IPS-18a (cell line): ENCODE results near the gene SUV39H2.
"Not testable (repeated sequence)": the region's sequence is repeated elsewhere in the genome, so short reads cannot be mapped to it uniquely, and the experiment has no call there.

Source experiments
- H3K27ac ChIP-seq: one replicate; pipeline ENCODE4 v1.5.1; 2013; ENCODE audit warnings: low read length
- H3K27me3 ChIP-seq: one replicate; pipeline ENCODE4 v1.6.1; 2013; ENCODE audit warnings: mild to moderate bottlenecking, low read length; ENCODE audit not compliant: control insufficient read depth, insufficient read depth
- H3K36me3 ChIP-seq: one replicate; pipeline ENCODE4 v1.6.1; 2013; ENCODE audit warnings: low read depth, low read length; ENCODE audit not compliant: control insufficient read depth
- H3K4me1 ChIP-seq: one replicate; pipeline ENCODE4 v1.6.1; 2013; ENCODE audit warnings: low read depth, low read length; ENCODE audit not compliant: control insufficient read depth
- H3K4me3 ChIP-seq: one replicate; pipeline ENCODE4 v1.5.1; 2013; ENCODE audit warnings: low read length
- H3K9ac ChIP-seq: one replicate; pipeline ENCODE4 v1.6.1; 2013; ENCODE audit warnings: mild to moderate bottlenecking, low read length, moderate library complexity
- H3K9me3 ChIP-seq: one replicate; pipeline ENCODE4 v1.6.1; 2013; ENCODE audit warnings: low read depth, low read length; ENCODE audit not compliant: control insufficient read depth

Gene SUV39H2

GRCh38 chr10:14852236-14852635, 26.4 kb upstream of the SUV39H2 start:
- Histone ChIP-seq H3K27me3 (no peaks in the 10 kb centered on the region), H3K4me1 (no peaks in the 10 kb centered on the region), H3K27ac (no peak overlapping the region), H3K9me3 (no peaks in the 10 kb centered on the region), H3K36me3 (peaks cover 52% of the 10 kb centered on the region), H3K9ac (no peak overlapping the region), H3K4me3 (no peak overlapping the region)

GRCh38 chr10:14855453-14855852, 23.2 kb upstream of the SUV39H2 start:
- no peak overlapping the region for H3K27ac ChIP-seq
- H3K27me3 ChIP-seq: no peaks in the 10 kb centered on the region
- H3K9ac ChIP-seq: no peak overlapping the region
- H3K36me3 ChIP-seq: peaks cover 44% of the 10 kb centered on the region
- H3K9me3 ChIP-seq: no peaks in the 10 kb centered on the region
- no peak overlapping the region for H3K4me3 ChIP-seq
- no peaks in the 10 kb centered on the region for H3K4me1 ChIP-seq

- Histone ChIP-seq H3K9me3 (no peaks in the 10 kb centered on the region), H3K4me1 (no peaks in the 10 kb centered on the region), H3K4me3 (no peak overlapping the region), H3K27me3 (no peaks in the 10 kb centered on the region), H3K36me3 (peaks cover 32% of the 10 kb centered on the region), H3K27ac (no peak overlapping the region), H3K9ac (no peak overlapping the region)
Observed at GRCh38 chr10:14858338-14858960, 20.2 kb upstream of the SUV39H2 start.

GRCh38 chr10:14859043-14859442, 19.6 kb upstream of the SUV39H2 start:
- H3K4me3 ChIP-seq: no peak overlapping the region
- peaks cover 31% of the 10 kb centered on the region for H3K36me3 ChIP-seq
- H3K27ac ChIP-seq: no peak overlapping the region

GRCh38 chr10:14859775-14860174, 18.9 kb upstream of the SUV39H2 start:
- H3K27me3 ChIP-seq: no peaks in the 10 kb centered on the region
- H3K4me3 ChIP-seq: no peak overlapping the region
- no peaks in the 10 kb centered on the region for H3K9me3 ChIP-seq
- no peak overlapping the region for H3K27ac ChIP-seq
- no peak overlapping the region for H3K9ac ChIP-seq
- no peaks in the 10 kb centered on the region for H3K4me1 ChIP-seq
- peaks cover 25% of the 10 kb centered on the region for H3K36me3 ChIP-seq

More at GRCh38 chr10:14859043-14859442, 19.6 kb upstream of the SUV39H2 start:
- no peak overlapping the region for H3K9ac ChIP-seq
- H3K4me1 ChIP-seq: no peaks in the 10 kb centered on the region
- no peaks in the 10 kb centered on the region for H3K27me3 ChIP-seq
- no peaks in the 10 kb centered on the region for H3K9me3 ChIP-seq

GRCh38 chr10:14860791-14861190, 17.9 kb upstream of the SUV39H2 start:
- Histone ChIP-seq H3K9me3 (no peaks in the 10 kb centered on the region), H3K36me3 (peaks cover 21% of the 10 kb centered on the region), H3K27ac (no peak overlapping the region), H3K27me3 (no peaks in the 10 kb centered on the region), H3K4me3 (no peak overlapping the region), H3K4me1 (no peaks in the 10 kb centered on the region), H3K9ac (no peak overlapping the region)

GRCh38 chr10:14864466-14864865, 14.2 kb upstream of the SUV39H2 start:
- not testable (repeated sequence) for H3K9me3 ChIP-seq, H3K4me3 ChIP-seq, H3K4me1 ChIP-seq, H3K27ac ChIP-seq, H3K9ac ChIP-seq, H3K27me3 ChIP-seq
- H3K36me3 ChIP-seq: peaks cover 34% of the 10 kb centered on the region

- H3K4me3 ChIP-seq, H3K27ac ChIP-seq, H3K9ac ChIP-seq, H3K4me1 ChIP-seq, H3K9me3 ChIP-seq, H3K27me3 ChIP-seq: not testable (repeated sequence)
- peaks cover 38% of the 10 kb centered on the region for H3K36me3 ChIP-seq
Observed at GRCh38 chr10:14864871-14865270, 13.8 kb upstream of the SUV39H2 start.

- H3K9ac ChIP-seq: no peak overlapping the region
Observed at GRCh38 chr10:14873090-14873760, 5.4 kb upstream of the SUV39H2 start.

GRCh38 chr10:14875941-14876340, 2.7 kb upstream of the SUV39H2 start:
- Histone ChIP-seq H3K27me3 (no peaks in the 10 kb centered on the region), H3K9ac (no peak overlapping the region)

More at GRCh38 chr10:14873090-14873760, 5.4 kb upstream of the SUV39H2 start:
- H3K27ac ChIP-seq: no peak overlapping the region
- peaks cover 12% of the 10 kb centered on the region for H3K4me1 ChIP-seq
- H3K9me3 ChIP-seq: no peaks in the 10 kb centered on the region
- peaks cover 23% of the 10 kb centered on the region for H3K36me3 ChIP-seq
- no peak overlapping the region for H3K4me3 ChIP-seq
- H3K27me3 ChIP-seq: no peaks in the 10 kb centered on the region

GRCh38 chr10:14876764-14877163, 1.9 kb upstream of the SUV39H2 start:
- peak overlapping the region; percentile 97 for H3K4me3 ChIP-seq
- H3K27ac ChIP-seq: no peak overlapping the region
- H3K4me1 ChIP-seq: peaks cover 21% of the 10 kb centered on the region
- peaks cover 5% of the 10 kb centered on the region for H3K36me3 ChIP-seq
- H3K9ac ChIP-seq: no peak overlapping the region
- H3K9me3 ChIP-seq: no peaks in the 10 kb centered on the region
- H3K27me3 ChIP-seq: no peaks in the 10 kb centered on the region

More at GRCh38 chr10:14875941-14876340, 2.7 kb upstream of the SUV39H2 start:
- peaks cover 4% of the 10 kb centered on the region for H3K36me3 ChIP-seq
- H3K9me3 ChIP-seq: no peaks in the 10 kb centered on the region
- H3K27ac ChIP-seq: no peak overlapping the region
- no peak overlapping the region for H3K4me3 ChIP-seq
- H3K4me1 ChIP-seq: peaks cover 21% of the 10 kb centered on the region
